Hypothalamus (tissue), 51 donors: ENCODE data around the gene SLC35B4.

Experiments used
- DNase-seq, 51 donors: peaks; one replicate each; lab custom pipeline; 2025; lab: John Stamatoyannopoulos, UW

Gene SLC35B4

DNA sequence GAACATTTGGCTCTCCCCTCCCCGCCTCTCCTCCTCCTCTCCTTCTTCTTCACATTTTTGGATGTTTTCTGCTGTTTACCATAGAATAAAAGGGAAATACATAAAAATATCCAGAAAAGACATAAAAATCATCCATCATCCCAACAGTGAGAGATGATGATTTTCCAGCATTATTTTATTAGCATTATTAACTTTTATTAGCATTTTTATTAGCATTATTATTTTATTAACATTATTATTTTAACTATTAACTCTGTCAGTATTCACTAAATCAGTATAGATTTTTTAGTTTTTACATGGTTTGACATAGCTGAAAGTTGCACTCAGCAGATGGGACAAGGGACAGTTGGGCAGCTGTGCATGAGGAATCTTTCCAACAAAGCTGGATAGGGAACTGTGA, 16.2 kb upstream of the SLC35B4 start:
- DNase-seq, result no peak

DNA sequence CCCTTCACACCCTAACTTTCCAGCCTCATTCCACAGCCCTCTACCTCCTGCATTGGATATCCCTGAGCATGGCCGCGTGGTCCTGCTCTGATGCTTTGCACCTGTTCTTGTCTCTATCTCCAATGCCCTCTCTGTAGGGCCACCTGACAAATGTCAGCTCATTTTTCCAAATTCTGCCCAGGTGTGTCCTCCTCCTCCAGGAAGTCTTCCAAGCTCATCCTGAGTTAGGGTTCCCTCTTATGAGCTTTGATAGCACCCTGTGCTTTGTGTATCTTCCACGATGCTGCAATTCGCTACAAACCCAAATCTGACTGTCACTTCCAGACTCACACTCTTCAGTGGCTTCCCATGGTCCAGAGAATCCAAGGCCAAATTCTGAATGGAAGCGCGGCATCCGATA, 14.7 kb upstream of the SLC35B4 start:
- DNase-seq, result no peak

DNA sequence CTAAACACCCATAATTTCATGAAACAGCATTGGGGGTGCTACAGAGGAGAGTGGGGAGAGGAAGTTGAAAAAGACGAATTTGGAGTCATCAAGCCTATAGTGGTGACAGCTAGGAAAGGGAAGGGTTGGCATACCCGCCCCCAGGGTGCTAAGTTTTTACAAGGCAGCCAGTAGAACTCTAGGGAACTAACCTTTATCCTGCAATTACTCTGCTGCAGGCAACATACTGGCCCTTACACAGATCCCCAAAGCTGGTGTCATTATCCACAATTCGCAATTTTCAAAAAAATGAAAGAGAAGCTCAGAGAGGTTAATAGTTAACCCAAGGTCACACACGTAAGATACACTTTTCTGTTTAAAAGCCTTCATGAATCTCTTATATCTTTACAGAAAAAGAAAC, 14.2 kb upstream of the SLC35B4 start:
- no peak for DNase-seq

DNA sequence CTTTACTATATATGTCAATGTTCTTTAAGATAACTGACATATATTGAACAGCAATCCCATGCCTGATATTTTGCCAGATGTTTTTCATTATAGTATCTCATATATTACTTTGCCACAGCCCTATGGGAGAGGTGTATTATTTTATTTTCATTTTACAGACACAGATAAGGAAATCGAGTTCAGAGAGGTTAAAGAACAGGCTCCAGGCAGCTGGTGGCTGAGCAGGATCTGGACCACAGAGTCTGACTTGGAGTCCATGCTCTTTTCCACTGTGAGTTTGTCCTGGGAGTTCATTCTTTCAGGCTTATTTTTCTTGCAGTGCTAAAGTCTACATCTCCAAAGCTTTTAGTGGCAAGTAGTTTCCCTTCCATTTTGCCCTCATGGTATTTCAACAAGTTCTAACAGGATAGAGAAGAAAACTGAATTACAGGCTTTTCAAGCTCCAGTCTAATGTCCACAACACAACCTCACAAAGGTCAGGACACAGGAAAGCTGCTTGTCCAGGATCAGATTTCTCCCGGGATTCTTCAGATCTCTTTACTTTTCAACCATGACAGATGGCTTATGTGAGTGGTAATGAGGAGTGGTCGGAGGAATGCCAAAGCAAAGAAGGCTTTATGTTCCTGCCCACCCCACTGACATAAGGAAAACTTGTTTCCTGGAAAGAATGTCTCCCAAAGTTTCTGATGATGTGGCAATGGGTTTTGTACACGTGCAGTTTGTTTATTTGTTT, 13.1 kb upstream of the SLC35B4 start:
- DNase-seq, result no peak

DNA sequence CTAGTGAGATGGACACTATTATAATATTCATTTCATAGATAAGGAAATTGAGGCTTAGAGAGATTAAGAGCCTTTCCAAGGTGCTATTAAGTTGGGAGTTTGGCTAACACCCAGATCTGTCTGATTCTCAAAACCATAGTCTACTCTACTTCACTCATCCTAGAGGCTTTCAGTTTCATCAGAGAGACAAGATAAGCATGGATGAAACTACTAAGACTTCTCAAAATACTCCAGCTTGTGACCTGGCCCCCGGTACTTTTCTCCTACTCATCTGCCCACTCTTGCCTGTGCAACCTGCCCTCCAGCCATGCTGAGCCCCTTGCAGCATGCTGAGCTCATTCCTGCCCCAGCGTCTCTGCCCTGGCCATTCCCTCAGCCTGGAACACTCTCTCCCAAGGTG, 12.2 kb upstream of the SLC35B4 start:
- no peak for DNase-seq

DNA sequence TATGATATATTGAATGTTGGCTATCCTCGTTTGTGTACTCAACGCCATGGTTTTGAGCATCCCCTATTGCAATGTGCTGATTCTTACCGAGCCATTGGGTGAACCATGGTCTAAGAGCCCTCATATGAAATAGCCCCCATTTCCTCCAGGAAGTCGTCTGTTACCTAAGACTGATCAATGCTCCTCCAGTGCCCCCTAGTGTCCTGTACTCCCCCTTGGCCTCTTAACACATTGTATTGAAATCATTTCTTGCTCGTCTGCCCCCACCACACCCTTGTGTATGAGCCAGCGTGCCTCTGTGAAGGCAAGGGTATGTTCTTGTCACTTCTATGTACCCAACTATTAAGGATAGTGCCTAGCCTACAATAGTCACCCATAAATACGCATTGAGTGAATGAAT, 11.2 kb upstream of the SLC35B4 start:
- peak in 25 of 51 donors; percentile 1 to 49 (median 11) for DNase-seq

DNA sequence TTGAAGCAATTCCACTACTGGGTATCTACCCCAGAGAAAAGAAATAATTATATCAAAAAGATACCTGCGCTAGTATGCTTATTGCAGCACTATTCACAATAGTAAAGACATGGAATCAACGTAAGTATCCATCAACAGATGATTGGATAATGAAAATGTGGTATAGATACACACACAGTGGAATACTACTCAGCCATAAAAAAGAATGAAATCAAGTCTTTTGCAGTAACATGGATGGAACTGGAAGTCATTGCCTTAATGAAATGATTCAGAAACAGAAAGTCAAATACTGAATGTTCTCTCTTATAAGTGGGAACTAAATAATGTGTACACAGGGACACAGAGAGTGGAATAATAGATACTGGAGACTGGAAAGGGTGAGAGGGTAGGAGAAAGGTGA, 7.4 kb upstream of the SLC35B4 start:
- no peak for DNase-seq

DNA sequence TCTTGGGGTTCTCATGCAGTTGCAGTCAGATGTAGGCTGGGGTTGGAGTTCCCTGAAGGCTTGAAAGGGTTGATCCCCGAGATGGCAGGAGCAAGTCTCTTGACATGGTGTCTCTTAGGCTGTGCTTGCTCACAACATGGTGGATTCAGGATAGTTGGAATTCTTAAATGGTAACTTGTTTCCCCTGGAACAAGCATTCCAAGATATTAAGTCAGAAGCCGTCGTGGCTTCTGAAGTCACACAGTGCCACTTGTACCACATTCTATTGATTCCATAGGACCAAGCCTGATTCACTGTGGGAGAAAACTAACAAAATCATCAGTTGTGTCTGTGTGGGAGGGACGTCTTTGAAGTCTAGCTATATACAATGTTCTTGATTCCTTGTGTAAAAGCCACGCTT, 3.5 kb upstream of the SLC35B4 start:
- no peak for DNase-seq

DNA sequence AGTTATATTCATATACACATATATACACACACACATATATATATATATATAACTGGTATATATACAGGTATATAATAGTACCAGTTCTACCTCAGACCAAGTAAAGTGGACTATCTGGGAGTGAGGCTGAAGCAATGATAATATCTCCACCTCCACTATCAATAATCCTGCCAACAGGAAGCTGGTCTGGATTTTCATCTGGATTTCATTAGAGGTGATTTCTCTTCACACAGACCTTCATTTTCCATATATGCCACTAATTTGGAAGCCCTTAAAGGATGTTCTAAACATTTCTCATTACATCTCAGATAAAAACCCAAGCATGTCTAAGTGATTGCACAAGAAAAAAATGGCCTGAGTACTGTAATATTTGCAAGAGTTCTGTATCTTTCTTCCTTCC, 1.7 kb upstream of the SLC35B4 start:
- no peak for DNase-seq

DNA sequence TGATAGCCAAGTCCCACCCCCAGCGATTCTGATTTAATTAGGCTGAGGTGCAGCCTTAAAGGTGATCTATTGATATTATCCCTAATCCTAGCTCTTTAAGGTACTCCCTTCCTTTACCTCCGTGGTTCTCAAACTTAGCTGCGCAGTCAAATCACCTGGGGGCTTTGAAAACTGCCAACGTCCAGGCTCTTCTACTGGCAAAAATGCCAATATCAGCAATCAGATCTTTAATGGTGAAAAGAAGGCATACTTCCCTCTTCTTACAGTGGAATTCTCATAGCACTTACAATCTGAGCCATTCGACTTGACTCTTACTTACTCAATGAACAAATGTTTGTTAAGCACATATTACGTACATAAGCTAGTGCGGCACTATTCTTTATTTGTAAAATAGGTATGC, 704 bp upstream of the SLC35B4 start:
- no peak for DNase-seq

DNA sequence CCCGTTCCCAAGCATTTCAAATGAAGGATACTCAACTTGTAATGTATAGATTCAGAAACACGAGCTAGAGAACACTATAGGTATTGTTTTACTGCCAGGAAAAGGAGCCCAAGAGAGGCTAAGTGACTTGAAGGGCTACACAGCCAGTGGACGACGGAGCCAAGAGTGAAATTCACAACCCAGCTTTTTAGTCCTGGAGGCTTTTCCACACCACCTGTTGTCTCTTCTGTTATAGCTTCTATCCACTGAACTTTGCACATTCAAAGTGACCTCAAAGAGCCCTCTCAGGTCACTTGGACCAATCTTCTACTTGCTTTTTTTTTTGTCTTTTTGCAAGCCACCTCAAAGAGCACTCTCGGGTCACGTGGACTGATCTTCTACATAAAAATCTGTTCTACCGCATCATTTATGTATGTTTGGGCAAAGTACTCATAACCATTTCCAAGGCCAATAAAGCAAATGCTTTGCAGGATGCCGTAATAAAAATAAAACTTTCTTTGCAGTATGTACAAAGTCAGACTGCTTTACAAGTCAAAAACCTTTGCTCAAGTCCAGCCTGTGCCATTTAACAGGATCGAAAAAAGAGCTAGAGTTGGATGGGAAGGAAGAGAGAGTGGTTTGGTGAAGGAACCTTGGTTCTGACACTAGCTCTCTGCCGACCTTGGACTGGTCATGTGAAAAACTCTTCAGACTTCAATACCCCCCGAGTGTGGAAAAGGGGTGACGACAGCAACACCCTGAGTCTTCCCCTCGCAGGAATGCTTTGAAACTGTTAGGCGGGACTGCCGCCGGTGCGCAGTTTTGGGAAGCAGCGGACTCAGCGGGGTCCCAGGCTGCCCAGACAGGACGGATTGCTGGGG, 821 bp downstream of the SLC35B4 start:
- DNase-seq, result peak in 11 of 51 donors; percentile 21 to 61 (median 42)

DNA sequence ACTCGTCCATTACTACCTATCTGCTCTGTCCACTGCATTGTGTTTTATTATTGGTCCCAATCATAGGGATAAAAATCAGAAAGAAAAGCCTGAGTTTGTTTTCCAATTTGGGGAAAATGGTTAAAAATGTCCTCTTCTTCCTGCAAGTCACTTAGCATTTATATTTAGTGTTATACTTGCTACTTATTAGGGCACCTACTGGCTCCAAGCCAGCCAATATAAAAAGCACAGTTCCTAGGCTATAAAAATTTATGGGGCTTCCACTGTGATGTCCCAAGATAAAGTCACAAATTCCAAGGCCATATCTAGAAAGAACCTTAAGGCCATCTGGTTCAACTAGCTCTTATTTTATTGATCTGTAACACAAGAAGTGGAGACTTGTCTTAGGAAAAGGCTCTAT, 3.2 kb downstream of the SLC35B4 start:
- no peak for DNase-seq

DNA sequence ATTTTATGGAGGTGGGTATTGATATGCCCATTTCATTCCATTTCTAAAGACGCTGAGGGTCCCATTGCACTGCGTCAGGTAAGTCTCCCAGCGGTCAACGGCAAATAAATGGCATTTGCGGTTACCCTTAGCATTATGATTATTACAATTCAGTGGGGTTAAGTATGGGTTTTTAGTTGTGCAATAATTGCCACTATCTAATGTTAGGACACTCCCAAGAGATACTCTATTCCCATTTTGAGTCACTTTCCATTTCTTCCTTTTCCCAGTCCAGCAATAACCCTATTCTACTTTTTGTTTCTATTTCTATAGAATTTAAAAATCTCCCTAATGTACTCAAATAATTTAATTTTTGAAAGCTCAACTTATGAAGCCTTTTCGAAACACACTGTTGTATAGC, 4.0 kb downstream of the SLC35B4 start:
- DNase-seq, result no peak

DNA sequence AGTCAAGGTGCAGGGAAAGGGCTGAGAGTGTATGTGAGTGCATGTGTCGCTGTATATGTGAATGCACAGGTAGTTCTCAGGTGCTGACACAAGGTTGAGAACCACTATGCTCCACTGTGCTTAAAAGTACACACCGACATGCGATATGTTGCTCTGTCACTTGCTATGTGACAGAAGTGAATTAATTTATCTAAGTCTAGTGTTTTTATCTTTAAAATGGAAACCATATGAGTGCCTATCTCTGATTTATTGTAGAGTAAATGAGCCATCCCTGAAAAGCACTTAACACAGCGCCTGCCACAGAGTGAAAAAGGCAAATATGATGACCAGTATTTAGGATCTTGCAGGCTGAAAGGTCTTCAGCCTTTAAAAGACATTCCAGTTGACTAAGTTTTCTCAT, 4.9 kb downstream of the SLC35B4 start:
- no peak for DNase-seq

DNA sequence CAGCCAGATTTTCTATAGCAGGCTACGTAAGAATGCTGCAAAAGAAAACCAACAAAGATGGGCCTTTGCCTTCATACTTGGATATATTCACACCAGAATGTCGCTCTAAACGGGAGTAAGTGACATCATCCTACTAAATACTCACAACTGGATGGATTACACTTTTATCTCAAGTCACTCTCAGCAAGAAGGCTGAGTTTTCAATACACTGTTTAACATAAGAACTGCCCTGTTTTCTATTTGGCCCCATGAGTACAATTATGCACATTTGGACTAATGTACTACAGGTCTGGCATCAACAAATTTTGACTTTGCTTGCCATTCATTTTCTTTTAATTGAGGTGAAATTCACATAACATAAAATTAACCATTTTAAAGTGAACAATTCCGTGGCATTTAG, 8.2 kb downstream of the SLC35B4 start:
- no peak for DNase-seq

DNA sequence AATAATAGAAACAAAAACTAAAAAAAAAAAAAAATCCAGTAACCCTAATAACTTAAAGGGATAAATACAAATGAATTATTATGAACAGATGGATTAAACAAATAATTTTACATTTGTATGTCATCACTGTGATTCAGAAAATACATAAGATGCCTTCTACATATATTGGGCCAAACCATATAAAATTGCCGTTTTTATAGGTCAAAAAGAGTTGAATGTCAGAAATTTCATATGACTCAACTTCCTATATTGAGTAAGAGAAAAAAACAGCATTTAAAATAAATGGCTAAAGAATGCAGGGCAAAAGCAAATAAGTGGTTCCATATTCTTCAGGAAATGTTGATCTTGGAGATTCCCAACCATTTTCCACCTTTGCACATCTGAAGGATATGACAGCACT, 9.4 kb downstream of the SLC35B4 start:
- no peak for DNase-seq

DNA sequence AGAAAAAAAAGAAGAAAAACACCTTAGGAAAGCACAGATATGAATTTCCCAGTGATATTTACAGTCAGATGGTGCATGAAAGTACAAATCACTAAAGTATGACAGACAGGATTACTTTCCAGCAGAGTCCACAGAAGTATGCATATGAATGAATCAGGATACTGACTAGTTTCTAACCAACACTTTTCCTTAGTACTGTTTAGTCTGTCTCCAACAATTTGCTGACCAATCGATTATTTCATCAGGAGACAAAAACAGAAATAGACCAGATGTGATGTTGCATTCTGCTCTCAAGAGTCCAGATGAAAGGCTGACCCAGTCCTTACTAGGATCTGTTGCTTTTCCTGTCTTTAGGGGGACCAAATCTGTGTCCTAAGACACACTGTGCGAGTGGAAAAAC, 14.6 kb downstream of the SLC35B4 start:
- DNase-seq, result no peak

DNA sequence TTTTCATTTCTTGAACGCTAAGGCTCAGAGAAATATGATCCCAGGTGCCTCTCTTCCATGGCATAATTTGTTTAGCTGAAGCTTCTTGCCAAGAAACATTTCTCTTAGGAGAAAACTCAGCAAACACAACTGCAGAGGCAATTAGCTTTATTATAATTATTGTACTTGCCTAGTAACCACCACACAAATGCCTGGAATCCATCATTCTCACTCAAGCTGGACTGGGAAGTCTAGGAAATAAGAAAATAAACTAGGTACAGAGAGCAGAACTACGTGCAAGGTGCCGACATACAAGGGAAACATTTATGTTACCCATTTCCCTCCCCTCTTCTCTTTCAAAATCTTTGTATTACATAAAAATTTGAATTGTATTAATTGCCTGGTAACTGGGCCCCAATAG, 15.1 kb downstream of the SLC35B4 start:
- no peak for DNase-seq

DNA sequence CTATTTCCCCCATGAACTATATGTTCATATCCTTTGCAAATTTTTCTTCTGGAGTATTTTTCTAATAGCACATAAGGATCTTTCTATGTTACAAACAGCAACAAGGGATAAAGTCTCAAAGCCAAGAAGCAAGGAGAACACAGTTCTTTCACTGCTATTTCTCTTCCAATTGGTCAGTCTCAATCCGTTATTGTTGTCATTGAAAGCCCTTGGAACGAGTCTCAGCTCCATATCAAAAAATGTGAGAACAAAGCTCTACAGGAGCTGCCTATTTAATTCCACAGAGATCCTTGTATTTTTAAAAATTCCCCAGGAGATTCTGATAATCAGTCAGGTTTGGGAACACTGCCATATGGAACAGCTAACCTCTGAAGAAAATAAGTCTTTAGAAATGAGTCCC, 15.7 kb downstream of the SLC35B4 start:
- DNase-seq, result peak in 2 of 51 donors; percentile 10 to 37

DNA sequence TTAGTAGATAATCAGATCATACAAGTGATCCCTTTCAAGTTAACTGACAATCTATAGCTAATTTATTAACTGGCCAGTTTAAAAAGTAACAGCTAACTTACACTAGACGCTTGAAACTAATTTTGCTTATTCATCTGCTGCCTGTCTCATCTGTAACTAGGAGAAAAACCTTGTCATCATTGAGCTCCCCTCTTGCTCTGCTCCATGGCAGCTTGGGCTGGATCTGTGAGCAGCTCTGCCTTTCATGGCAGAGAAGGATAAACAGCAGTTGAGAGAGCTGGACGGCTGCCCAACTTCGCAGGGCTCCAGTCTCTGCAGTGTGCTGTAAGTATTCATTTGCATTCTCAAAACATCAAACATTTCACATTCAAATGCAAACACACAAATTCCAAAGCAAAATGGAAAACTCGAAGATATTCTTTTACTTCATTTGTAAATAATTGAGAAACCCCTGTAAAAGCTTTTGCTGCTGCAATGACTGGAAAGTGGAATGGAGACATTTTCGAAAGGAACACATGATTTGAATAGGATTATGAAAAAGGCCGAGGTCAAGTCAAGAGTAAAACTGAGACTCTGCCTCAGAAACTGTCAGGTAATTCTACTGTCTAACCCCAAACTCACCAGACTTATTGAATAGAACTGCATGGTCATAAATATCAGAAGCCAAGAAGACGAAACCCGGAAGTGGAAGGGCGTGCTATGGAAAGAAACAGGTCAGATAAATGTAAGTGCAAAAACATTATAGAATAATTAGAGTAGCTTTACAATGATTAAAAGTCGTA, 17.6 kb downstream of the SLC35B4 start:
- peak in 48 of 51 donors; percentile 7 to 82 (median 54) for DNase-seq

DNA sequence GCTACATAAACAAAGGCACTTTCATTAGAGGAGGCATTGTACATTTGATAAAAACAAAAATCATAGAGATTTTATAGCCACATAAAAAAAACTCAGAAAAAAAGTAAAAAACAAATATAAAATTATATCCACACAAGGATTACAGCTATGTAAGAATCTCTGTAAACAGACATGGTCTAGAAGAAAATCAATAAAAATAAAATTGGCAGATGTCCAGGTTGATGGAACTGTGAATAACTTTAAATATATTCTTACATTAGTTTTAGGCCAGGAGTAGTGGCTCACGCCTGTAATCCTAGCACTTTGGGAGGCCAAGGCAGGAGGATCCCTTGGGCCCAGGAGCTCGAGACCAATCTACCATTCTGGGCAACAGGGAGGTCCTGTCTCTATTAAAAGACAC, 19.2 kb downstream of the SLC35B4 start:
- no peak for DNase-seq
